IMR-90 (cell line): ENCODE measurements around the gene CDHR1.

Source experiments
- CEBPB ChIP-seq: IDR thresholded peaks from 2 replicates; pipeline ENCODE4 v1.6.1; 2012; ENCODE audit warnings: low read depth, low read length, improper control_type of control experiment
- FOS ChIP-seq: fragments of 150-350 bp; IDR thresholded peaks from 2 replicates; pipeline ENCODE4 v1.6.1; 2016; ENCODE audit warnings: low read depth, low read length
- MAFK ChIP-seq: IDR thresholded peaks from 2 replicates; pipeline ENCODE4 v1.6.1; 2012; ENCODE audit warnings: low read depth, low read length, improper control_type of control experiment
- MXI1 ChIP-seq: IDR thresholded peaks from 2 replicates; pipeline ENCODE4 v1.6.1; 2012; ENCODE audit warnings: low read depth, mild to moderate bottlenecking, low read length, moderate library complexity, borderline replicate concordance
- POLR2A ChIP-seq: IDR thresholded peaks from 2 replicates; pipeline ENCODE4 v1.6.1; 2012; ENCODE audit warnings: mild to moderate bottlenecking, low read depth, low read length
- RAD21 ChIP-seq: IDR thresholded peaks from 2 replicates; pipeline ENCODE4 v1.6.1; 2012; ENCODE audit warnings: low read length, improper control_type of control experiment
- RFX5 ChIP-seq: IDR thresholded peaks from 2 replicates; pipeline ENCODE4 v1.8.0; 2012; ENCODE audit warnings: low read depth, mild to moderate bottlenecking, low read length, moderate library complexity
- USF2 ChIP-seq: fragments of 150-350 bp; IDR thresholded peaks from 2 replicates; pipeline ENCODE4 v1.6.1; 2017; ENCODE audit warnings: mild to moderate bottlenecking, antibody characterized with exemption, low read length, low read depth
- TF ChIP-seq, protein P1 (sequence below): conservative IDR thresholded peaks from 2 replicates; pipeline ENCODE4 v1.5.1; 2012; ENCODE audit warnings: mild to moderate bottlenecking, low read depth, low read length, improper control_type of control experiment

DNA sequence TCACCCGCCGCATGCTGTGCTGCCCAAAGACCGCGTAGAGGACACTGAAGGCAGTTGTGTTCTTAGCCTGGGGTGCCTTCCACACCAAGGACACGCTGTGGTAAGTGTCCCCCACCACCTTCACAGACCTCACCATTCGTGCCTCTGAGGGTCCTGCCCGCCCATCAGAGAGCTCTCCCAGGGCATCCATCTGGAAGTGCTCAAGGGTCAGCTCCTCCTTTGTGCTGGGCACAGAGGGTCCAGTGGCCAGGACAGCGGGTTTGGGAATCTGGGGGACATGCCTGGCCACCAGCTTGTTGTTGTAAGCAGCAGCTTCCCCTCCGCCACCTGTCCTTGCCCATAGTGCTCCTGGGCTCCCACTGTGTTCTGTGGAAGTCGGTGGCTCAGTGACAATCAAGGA, 38.0 kb downstream of the CDHR1 start:
- TF ChIP-seq FOS: no peak
- TF ChIP-seq POLR2A: no peak
- TF ChIP-seq, protein P1, sequence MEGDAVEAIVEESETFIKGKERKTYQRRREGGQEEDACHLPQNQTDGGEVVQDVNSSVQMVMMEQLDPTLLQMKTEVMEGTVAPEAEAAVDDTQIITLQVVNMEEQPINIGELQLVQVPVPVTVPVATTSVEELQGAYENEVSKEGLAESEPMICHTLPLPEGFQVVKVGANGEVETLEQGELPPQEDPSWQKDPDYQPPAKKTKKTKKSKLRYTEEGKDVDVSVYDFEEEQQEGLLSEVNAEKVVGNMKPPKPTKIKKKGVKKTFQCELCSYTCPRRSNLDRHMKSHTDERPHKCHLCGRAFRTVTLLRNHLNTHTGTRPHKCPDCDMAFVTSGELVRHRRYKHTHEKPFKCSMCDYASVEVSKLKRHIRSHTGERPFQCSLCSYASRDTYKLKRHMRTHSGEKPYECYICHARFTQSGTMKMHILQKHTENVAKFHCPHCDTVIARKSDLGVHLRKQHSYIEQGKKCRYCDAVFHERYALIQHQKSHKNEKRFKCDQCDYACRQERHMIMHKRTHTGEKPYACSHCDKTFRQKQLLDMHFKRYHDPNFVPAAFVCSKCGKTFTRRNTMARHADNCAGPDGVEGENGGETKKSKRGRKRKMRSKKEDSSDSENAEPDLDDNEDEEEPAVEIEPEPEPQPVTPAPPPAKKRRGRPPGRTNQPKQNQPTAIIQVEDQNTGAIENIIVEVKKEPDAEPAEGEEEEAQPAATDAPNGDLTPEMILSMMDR: no peak
- TF ChIP-seq RAD21: no peak
- no peak for TF ChIP-seq USF2
- TF ChIP-seq RFX5: no peak
- no peak for TF ChIP-seq MAFK
- TF ChIP-seq MXI1: no peak
- no peak for TF ChIP-seq CEBPB
